PC-9 (cell line): Measurements from ENCODE around the gene ADRB1.

ENCODE experiments used
- EZH2 ChIP-seq: fragments of 200-600 bp; sonication (generic); IDR thresholded peaks from 2 replicates; pipeline ENCODE4 v1.8.0; 2017; ENCODE audit warnings: antibody characterized with exemption, low read depth
- TF ChIP-seq, protein P1 (sequence below): fragments of 200-600 bp; sonication (generic); conservative IDR thresholded peaks from 2 replicates; pipeline ENCODE4 v1.6.1; 2017; ENCODE audit warnings: mixed run types, antibody characterized with exemption, mild to moderate bottlenecking, moderate library complexity

- TF ChIP-seq, protein P1, sequence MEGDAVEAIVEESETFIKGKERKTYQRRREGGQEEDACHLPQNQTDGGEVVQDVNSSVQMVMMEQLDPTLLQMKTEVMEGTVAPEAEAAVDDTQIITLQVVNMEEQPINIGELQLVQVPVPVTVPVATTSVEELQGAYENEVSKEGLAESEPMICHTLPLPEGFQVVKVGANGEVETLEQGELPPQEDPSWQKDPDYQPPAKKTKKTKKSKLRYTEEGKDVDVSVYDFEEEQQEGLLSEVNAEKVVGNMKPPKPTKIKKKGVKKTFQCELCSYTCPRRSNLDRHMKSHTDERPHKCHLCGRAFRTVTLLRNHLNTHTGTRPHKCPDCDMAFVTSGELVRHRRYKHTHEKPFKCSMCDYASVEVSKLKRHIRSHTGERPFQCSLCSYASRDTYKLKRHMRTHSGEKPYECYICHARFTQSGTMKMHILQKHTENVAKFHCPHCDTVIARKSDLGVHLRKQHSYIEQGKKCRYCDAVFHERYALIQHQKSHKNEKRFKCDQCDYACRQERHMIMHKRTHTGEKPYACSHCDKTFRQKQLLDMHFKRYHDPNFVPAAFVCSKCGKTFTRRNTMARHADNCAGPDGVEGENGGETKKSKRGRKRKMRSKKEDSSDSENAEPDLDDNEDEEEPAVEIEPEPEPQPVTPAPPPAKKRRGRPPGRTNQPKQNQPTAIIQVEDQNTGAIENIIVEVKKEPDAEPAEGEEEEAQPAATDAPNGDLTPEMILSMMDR: no peak
- TF ChIP-seq EZH2: no peak
These were observed 18.1 kb downstream of the ADRB1 start for GRCh38 chr10:114061789-114062188.
